Mesenchymal stem cell (in vitro differentiated cells and primary cell): ENCODE results near the gene GABBR2.

ENCODE experiments used
- DNase-seq: peaks from one replicate; pipeline ENCODE4 v3.0.0-alpha.2; 2013
- H2AFZ ChIP-seq: one replicate; pipeline ENCODE4 v1.6.1; 2013; ENCODE audit warnings: low read depth, mild to moderate bottlenecking, control low read depth, inconsistent platforms, low read length, moderate library complexity
- H2AK5ac ChIP-seq: 2 replicates; pipeline ENCODE4 v1.6.1; 2013; ENCODE audit warnings: low read length, moderate library complexity, mild to moderate bottlenecking, inconsistent platforms; ENCODE audit not compliant: severe bottlenecking
- H2BK120ac ChIP-seq: one replicate; pipeline ENCODE4 v1.6.1; 2013; ENCODE audit warnings: low read depth, mild to moderate bottlenecking, inconsistent platforms, low read length, moderate library complexity
- H2BK12ac ChIP-seq, 2 experiments: one replicate each; pipeline ENCODE4 v1.6.1; 2013; ENCODE audit warnings: inconsistent platforms in 2 of 2, low read length in 2 of 2, mild to moderate bottlenecking in 2 of 2, moderate library complexity in 2 of 2, control low read depth in 1 of 2
- H2BK15ac ChIP-seq: one replicate; pipeline ENCODE4 v1.6.1; 2013; ENCODE audit warnings: mild to moderate bottlenecking, low read depth, inconsistent platforms; ENCODE audit not compliant: poor library complexity, severe bottlenecking
- H2BK5ac ChIP-seq: 2 replicates; pipeline ENCODE4 v1.6.1; 2013; ENCODE audit warnings: low read depth, mild to moderate bottlenecking, low read length, control low read depth, inconsistent platforms; ENCODE audit not compliant: poor library complexity, severe bottlenecking
- H3K14ac ChIP-seq, 2 experiments: one replicate each; pipeline ENCODE4 v1.6.1; 2013; ENCODE audit warnings: inconsistent platforms in 2 of 2, low read length in 2 of 2, control low read depth in 1 of 2, mild to moderate bottlenecking in 1 of 2, moderate library complexity in 1 of 2
- H3K18ac ChIP-seq, 2 experiments: one replicate each; pipeline ENCODE4 v1.6.1; 2013; ENCODE audit warnings: inconsistent platforms in 2 of 2, low read length in 2 of 2, control low read depth in 1 of 2, low read depth in 1 of 2, mild to moderate bottlenecking in 1 of 2
- H3K23ac ChIP-seq, 2 experiments: one replicate each; pipeline ENCODE4 v1.6.1; 2013; ENCODE audit warnings: inconsistent platforms in 2 of 2, low read length in 2 of 2, mild to moderate bottlenecking in 2 of 2, moderate library complexity in 2 of 2, control low read depth in 1 of 2
- H3K27ac ChIP-seq: 2 replicates; pipeline ENCODE4 v1.5.1; 2013; ENCODE audit warnings: mild to moderate bottlenecking, moderate library complexity, low read length, control low read depth, inconsistent platforms; ENCODE audit not compliant: poor library complexity, severe bottlenecking
- H3K27me3 ChIP-seq, 2 experiments: 2 replicates each; pipeline versions ENCODE4 v1.6.1 to v1.7.0; 2013; ENCODE audit warnings: low read length in 2 of 2, mild to moderate bottlenecking in 2 of 2, moderate library complexity in 2 of 2, control low read depth in 1 of 2, inconsistent platforms in 1 of 2; ENCODE audit not compliant: control insufficient read depth in 1 of 2, insufficient read depth in 1 of 2
- H3K36me3 ChIP-seq, 2 experiments: 2 replicates each; pipeline versions ENCODE4 v1.6.1 to v1.7.0; 2013; ENCODE audit warnings: low read length in 2 of 2, control low read depth in 1 of 2, inconsistent platforms in 1 of 2, low read depth in 1 of 2, mild to moderate bottlenecking in 1 of 2; ENCODE audit not compliant: insufficient read depth in 2 of 2, control insufficient read depth in 1 of 2
- H3K4ac ChIP-seq, 2 experiments: one replicate each; pipeline ENCODE4 v1.6.1; 2013; ENCODE audit warnings: inconsistent platforms in 2 of 2, low read length in 2 of 2, mild to moderate bottlenecking in 2 of 2, moderate library complexity in 2 of 2, control low read depth in 1 of 2, low read depth in 1 of 2
- H3K4me1 ChIP-seq: 2 replicates; pipeline ENCODE4 v1.6.1; 2013; ENCODE audit warnings: low read depth, low read length, control low read depth; ENCODE audit not compliant: control insufficient read depth, insufficient read depth
- H3K4me2 ChIP-seq: 2 replicates; pipeline ENCODE4 v1.6.1; 2013; ENCODE audit warnings: low read length, mild to moderate bottlenecking, inconsistent platforms; ENCODE audit not compliant: poor library complexity, severe bottlenecking
- H3K4me3 ChIP-seq, 2 experiments: 2 replicates each; pipeline versions ENCODE4 v1.5.1 to v1.7.0; 2013; ENCODE audit warnings: low read length in 2 of 2, mild to moderate bottlenecking in 2 of 2, control low read depth in 1 of 2, low read depth in 1 of 2; ENCODE audit not compliant: insufficient read depth in 1 of 2
- H3K79me1 ChIP-seq: replicated peaks from 2 replicates; pipeline ENCODE4 v1.6.1; 2013; ENCODE audit warnings: mild to moderate bottlenecking, control low read depth, low read length, inconsistent platforms; ENCODE audit not compliant: poor library complexity, severe bottlenecking
- H3K9ac ChIP-seq: 2 replicates; pipeline ENCODE4 v1.7.0; 2013; ENCODE audit warnings: mild to moderate bottlenecking, low read length, moderate library complexity
- H3K9me3 ChIP-seq: 2 replicates; pipeline ENCODE4 v1.7.0; 2013; ENCODE audit warnings: mild to moderate bottlenecking, low read length; ENCODE audit not compliant: control insufficient read depth
- H4K8ac ChIP-seq: one replicate; pipeline ENCODE4 v1.6.1; 2013; ENCODE audit warnings: inconsistent platforms, mild to moderate bottlenecking, low read length, moderate library complexity
- H4K91ac ChIP-seq: one replicate; pipeline ENCODE4 v1.6.1; 2013; ENCODE audit warnings: mild to moderate bottlenecking, low read length, inconsistent platforms
- WGBS: methylation state at CpG from one replicate; pipeline ENCODE4 v1.1.7; 2013; ENCODE audit warnings: mixed read lengths; 5-methylcytosine and 5-hydroxymethylcytosine counted together

GABBR2 gene

GRCh38 chr9:98573749-98574278 is 134.9 kb downstream of the GABBR2 start:
- DNase-seq: no peak
- Histone ChIP-seq H2BK12ac (no peak overlapping the region), H3K14ac (no peak overlapping the region), H3K18ac (no peak overlapping the region), H4K91ac (no peak overlapping the region), H3K27ac (no peak overlapping the region), H3K36me3 (no peaks in the 10 kb centered on the region), H3K23ac (no peak overlapping the region), H3K79me1 (no peaks in the 10 kb centered on the region), H3K4me3 (no peak overlapping the region), H2BK120ac (no peak overlapping the region), H2AK5ac (no peak overlapping the region), H3K4me1 (peaks cover 6% of the 10 kb centered on the region), H3K4ac (no peak overlapping the region), H3K9me3 (peaks cover 4% of the 10 kb centered on the region), H2BK5ac (no peak overlapping the region), H2AFZ (no peak overlapping the region), H3K27me3 (peaks cover 8 to 50% of the 10 kb centered on the region in 2 experiments), H3K4me2 (no peak overlapping the region), H3K9ac (no peak overlapping the region), H4K8ac (no peak overlapping the region), H2BK15ac (no peak overlapping the region)
- 90% methylated on average over 4 of the region's 5 CpGs for WGBS

GRCh38 chr9:98572796-98573195 is 135.9 kb downstream of the GABBR2 start:
- Histone ChIP-seq H3K9ac (no peak overlapping the region), H3K27me3 (peaks cover 16 to 50% of the 10 kb centered on the region in 2 experiments)
- WGBS: 90% methylated on average over 5 of the region's 7 CpGs

GRCh38 chr9:98572054-98572627 is 136.6 kb downstream of the GABBR2 start:
- Histone ChIP-seq H2BK5ac (no peak overlapping the region), H3K4me2 (no peak overlapping the region), H3K4ac (no peak overlapping the region), H3K9ac (no peak overlapping the region), H3K14ac (no peak overlapping the region), H3K27ac (no peak overlapping the region), H3K27me3 (peaks cover 22 to 49% of the 10 kb centered on the region in 2 experiments), H3K23ac (no peak overlapping the region), H3K4me3 (no peak overlapping the region), H3K36me3 (no peaks in the 10 kb centered on the region), H2AFZ (no peak overlapping the region), H2BK120ac (no peak overlapping the region), H3K9me3 (peaks cover 3% of the 10 kb centered on the region), H2BK12ac (no peak overlapping the region), H3K79me1 (no peaks in the 10 kb centered on the region), H3K4me1 (peaks cover 6% of the 10 kb centered on the region), H4K8ac (no peak overlapping the region), H2AK5ac (no peak overlapping the region), H2BK15ac (no peak overlapping the region), H4K91ac (no peak overlapping the region), H3K18ac (no peak overlapping the region)
- no peak for DNase-seq
- WGBS: 79% methylated on average over 3 of the region's 4 CpGs

More at GRCh38 chr9:98572796-98573195, 135.9 kb downstream of the GABBR2 start:
- no peak overlapping the region for H3K4me3 ChIP-seq
- H2BK5ac ChIP-seq: no peak overlapping the region
- no peaks in the 10 kb centered on the region for H3K36me3 ChIP-seq
- no peaks in the 10 kb centered on the region for H3K79me1 ChIP-seq
- no peak overlapping the region for H3K27ac ChIP-seq
- H4K91ac ChIP-seq: no peak overlapping the region
- H2AK5ac ChIP-seq: no peak overlapping the region
- no peak overlapping the region for H3K4me2 ChIP-seq
- H2AFZ ChIP-seq: no peak overlapping the region
- H3K18ac ChIP-seq: no peak overlapping the region
- H2BK15ac ChIP-seq: no peak overlapping the region
- H3K4ac ChIP-seq: no peak overlapping the region
- peaks cover 4% of the 10 kb centered on the region for H3K9me3 ChIP-seq
- H4K8ac ChIP-seq: no peak overlapping the region
- DNase-seq: no peak
- peak overlapping the region in 1 of 2 experiments; percentile 57 for H3K14ac ChIP-seq
- peaks cover 6% of the 10 kb centered on the region for H3K4me1 ChIP-seq
- no peak overlapping the region for H2BK12ac ChIP-seq
- no peak overlapping the region for H2BK120ac ChIP-seq
- H3K23ac ChIP-seq: no peak overlapping the region

- no peak overlapping the region for H3K14ac ChIP-seq
- 81% methylated on average over 3 of the region's 3 CpGs for WGBS
Observed at GRCh38 chr9:98571643-98572042, 137.1 kb downstream of the GABBR2 start.

More at GRCh38 chr9:98571643-98572042, 137.1 kb downstream of the GABBR2 start:
- Histone ChIP-seq H2BK12ac (no peak overlapping the region), H3K36me3 (no peaks in the 10 kb centered on the region), H2AK5ac (no peak overlapping the region), H2BK120ac (no peak overlapping the region), H3K4me1 (peaks cover 6% of the 10 kb centered on the region), H3K18ac (no peak overlapping the region), H3K9ac (no peak overlapping the region), H4K91ac (no peak overlapping the region), H3K27ac (no peak overlapping the region), H3K27me3 (peaks cover 22 to 51% of the 10 kb centered on the region in 2 experiments), H4K8ac (no peak overlapping the region), H3K4me2 (no peak overlapping the region), H3K9me3 (no peaks in the 10 kb centered on the region), H2BK5ac (no peak overlapping the region), H3K79me1 (no peaks in the 10 kb centered on the region), H2BK15ac (no peak overlapping the region), H3K4me3 (no peak overlapping the region), H3K23ac (no peak overlapping the region), H2AFZ (no peak overlapping the region), H3K4ac (no peak overlapping the region)
- DNase-seq: no peak
